Amniotic stem cell (primary cell): ENCODE measurements around the gene SYTL1.

ENCODE experiments used
- DNase-seq: peaks from one replicate; lab custom pipeline; 2025; lab: John Stamatoyannopoulos, UW

Gene SYTL1

GRCh38 chr1:27318596-27318995 lies 23.2 kb upstream of the SYTL1 start:
- DNase-seq = no peak

- DNase-seq = peak; percentile 94
Measured at GRCh38 chr1:27321813-27322568, 19.8 kb upstream of the SYTL1 start, which contains the start of gene TMEM222. Gene TMEM222 (plus strand): TSS chr1:27322163. CDS start chr1:27322198, 35 bp downstream.

GRCh38 chr1:27322569-27323240 lies 19.1 kb upstream of the SYTL1 start:
- DNase-seq = no peak

- no peak for DNase-seq
Measured at GRCh38 chr1:27325286-27325685, 16.5 kb upstream of the SYTL1 start.

GRCh38 chr1:27327964-27328363 lies 13.9 kb upstream of the SYTL1 start:
- DNase-seq = no peak

GRCh38 chr1:27330786-27331185 lies 11.0 kb upstream of the SYTL1 start:
- DNase-seq = no peak

- DNase-seq = no peak
Measured at GRCh38 chr1:27331426-27331825, 10.4 kb upstream of the SYTL1 start.

GRCh38 chr1:27331922-27332321 lies 9.9 kb upstream of the SYTL1 start:
- DNase-seq = no peak

- no peak for DNase-seq
Measured at GRCh38 chr1:27332536-27333281, 9.1 kb upstream of the SYTL1 start.

- DNase-seq = no peak
Measured at GRCh38 chr1:27333717-27334279, 8.0 kb upstream of the SYTL1 start.

- no peak for DNase-seq
Measured at GRCh38 chr1:27335506-27336422, 6.1 kb upstream of the SYTL1 start.

GRCh38 chr1:27336756-27337155 lies 5.1 kb upstream of the SYTL1 start:
- no peak for DNase-seq

- no peak for DNase-seq
Measured at GRCh38 chr1:27338751-27339150, 3.1 kb upstream of the SYTL1 start.

GRCh38 chr1:27339213-27339612 lies 2.6 kb upstream of the SYTL1 start:
- no peak for DNase-seq

- DNase-seq = no peak
Measured at GRCh38 chr1:27342391-27342777, 562 bp downstream of the SYTL1 start.

GRCh38 chr1:27342778-27343638 lies 1.2 kb downstream of the SYTL1 start:
- no peak for DNase-seq

GRCh38 chr1:27343639-27344025 lies 1.8 kb downstream of the SYTL1 start:
- DNase-seq = no peak

- DNase-seq = no peak
Measured at GRCh38 chr1:27345272-27345671, 3.5 kb downstream of the SYTL1 start.

- no peak for DNase-seq
Measured at GRCh38 chr1:27346357-27346756, 4.5 kb downstream of the SYTL1 start.

GRCh38 chr1:27346991-27347624 lies 5.3 kb downstream of the SYTL1 start:
- DNase-seq = no peak
